ENCODE measurements around the gene S100A14. TPM values are rescaled to one million over a fixed set of nuclear protein-coding genes. Genes with fewer than 3 reads are reported as not detected.
"Not testable (repeated sequence)": the region's sequence is repeated elsewhere in the genome, so short reads cannot be mapped to it uniquely, and the experiment has no call there.

The S100A14 gene
- total RNA-seq, 1 donor from 2014 or later, result not detected

DNA sequence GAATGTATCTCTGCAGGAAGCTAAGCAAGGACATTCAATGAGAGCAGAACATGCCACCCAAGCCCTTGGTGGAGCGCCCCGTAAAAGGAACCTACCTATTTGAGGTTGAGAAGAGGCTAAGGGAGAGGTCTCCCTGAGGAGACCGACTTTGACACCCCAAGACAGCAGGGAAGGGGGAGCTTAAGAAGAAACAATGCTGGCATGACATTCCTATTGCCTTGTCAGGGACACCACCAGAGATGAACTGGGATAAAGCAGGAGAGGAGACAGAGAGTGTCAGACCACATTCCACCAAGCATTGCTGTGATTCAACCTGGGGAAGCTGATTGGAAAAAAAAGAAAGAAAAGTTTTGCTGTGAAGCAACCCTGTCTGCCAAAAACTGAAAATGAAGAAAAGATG, 37.2 kb downstream of the S100A14 start:
- TF ChIP-seq, protein P1, sequence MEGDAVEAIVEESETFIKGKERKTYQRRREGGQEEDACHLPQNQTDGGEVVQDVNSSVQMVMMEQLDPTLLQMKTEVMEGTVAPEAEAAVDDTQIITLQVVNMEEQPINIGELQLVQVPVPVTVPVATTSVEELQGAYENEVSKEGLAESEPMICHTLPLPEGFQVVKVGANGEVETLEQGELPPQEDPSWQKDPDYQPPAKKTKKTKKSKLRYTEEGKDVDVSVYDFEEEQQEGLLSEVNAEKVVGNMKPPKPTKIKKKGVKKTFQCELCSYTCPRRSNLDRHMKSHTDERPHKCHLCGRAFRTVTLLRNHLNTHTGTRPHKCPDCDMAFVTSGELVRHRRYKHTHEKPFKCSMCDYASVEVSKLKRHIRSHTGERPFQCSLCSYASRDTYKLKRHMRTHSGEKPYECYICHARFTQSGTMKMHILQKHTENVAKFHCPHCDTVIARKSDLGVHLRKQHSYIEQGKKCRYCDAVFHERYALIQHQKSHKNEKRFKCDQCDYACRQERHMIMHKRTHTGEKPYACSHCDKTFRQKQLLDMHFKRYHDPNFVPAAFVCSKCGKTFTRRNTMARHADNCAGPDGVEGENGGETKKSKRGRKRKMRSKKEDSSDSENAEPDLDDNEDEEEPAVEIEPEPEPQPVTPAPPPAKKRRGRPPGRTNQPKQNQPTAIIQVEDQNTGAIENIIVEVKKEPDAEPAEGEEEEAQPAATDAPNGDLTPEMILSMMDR (IDR thresholded peaks at IDR 0.05), result no peak
- ChIA-PET POLR2A (interaction anchor here (3.6 kb wide), 1 partner anchor 55 kb away, joined by 24 read pairs; the partner anchor contains the start of gene CHTOP), CTCF (no interaction called here)
- Mint-ChIP-seq H3K27me3 (peaks cover 4% of the 10 kb centered on the region), H3K27ac (no peak overlapping the region), H3K36me3 (ENCODE audit: low read depth) (no peaks in the 10 kb centered on the region), H3K9me3 (no peaks in the 10 kb centered on the region), H3K4me1 (peaks cover 2% of the 10 kb centered on the region), H3K4me3 (no peak overlapping the region)
- DNase-seq (no peak), ATAC-seq (ENCODE audit: low read depth) (no peak)
- intact Hi-C loops (cut with micrococcal nuclease), result no loop called here

DNA sequence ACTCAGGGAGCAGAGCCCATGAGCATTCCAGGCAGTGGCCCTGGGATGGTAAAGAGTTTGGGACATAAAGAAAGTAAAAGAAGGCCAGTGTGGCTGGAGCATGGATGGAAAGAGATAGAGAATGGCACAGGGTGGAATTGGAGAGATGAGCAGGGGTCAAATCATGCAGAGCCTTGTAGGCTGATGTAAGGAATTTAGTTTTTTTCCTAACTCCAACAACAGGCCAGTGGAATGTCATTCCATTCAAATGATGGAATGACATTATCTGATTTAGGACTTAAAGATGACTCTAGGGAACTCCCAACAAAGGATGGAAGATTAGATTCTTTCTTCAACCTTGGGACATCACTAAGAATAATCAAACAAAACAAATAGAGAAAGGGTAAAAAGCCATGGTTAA, 37.6 kb downstream of the S100A14 start:
- no peak overlapping the region for H3K27ac Mint-ChIP-seq
- POLR2A ChIA-PET, result interaction anchor here (0.6 to 3.6 kb wide), 2 partner anchors 55 to 82 kb away, joined by 3 to 24 read pairs; partner anchors contain the start of gene CHTOP
- ATAC-seq (ENCODE audit: low read depth) (no peak), DNase-seq (no peak)
- H3K27me3 Mint-ChIP-seq, result peaks cover 4% of the 10 kb centered on the region
- peaks cover 2% of the 10 kb centered on the region for H3K4me1 Mint-ChIP-seq
- no peak overlapping the region for H3K4me3 Mint-ChIP-seq
- no peaks in the 10 kb centered on the region for H3K9me3 Mint-ChIP-seq
- H3K36me3 Mint-ChIP-seq (ENCODE audit: low read depth), result no peaks in the 10 kb centered on the region
- intact Hi-C loops (cut with micrococcal nuclease), result no loop called here
- CTCF ChIA-PET, result no interaction called here
- TF ChIP-seq, protein P1 (IDR thresholded peaks at IDR 0.05), result no peak

DNA sequence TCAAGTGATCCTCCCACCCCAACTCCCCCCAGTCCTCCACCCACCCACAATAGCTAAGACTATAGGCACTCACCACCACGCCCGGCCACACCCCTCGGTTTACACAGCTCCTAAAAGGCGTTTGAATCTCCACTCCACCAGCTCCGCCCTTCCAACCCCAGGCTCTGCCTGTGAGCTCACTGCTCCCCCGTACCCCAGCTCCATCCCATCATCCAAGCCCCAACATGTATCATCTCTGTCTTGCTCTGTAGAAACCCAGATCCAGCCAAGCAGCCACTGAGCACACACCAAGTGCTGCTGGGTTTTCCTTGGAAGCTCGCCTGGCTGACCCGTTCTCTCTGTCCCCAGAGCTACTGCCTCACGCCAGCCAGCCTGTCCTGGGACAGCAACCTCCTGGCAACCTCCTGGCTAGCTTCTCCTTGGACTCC, 38.5 kb downstream of the S100A14 start:
- Mint-ChIP-seq H3K4me3 (no peak overlapping the region), H3K4me1 (peaks cover 10% of the 10 kb centered on the region), H3K27ac (no peak overlapping the region), H3K27me3 (peaks cover 4% of the 10 kb centered on the region), H3K36me3 (ENCODE audit: low read depth) (no peaks in the 10 kb centered on the region), H3K9me3 (no peaks in the 10 kb centered on the region)
- ChIA-PET CTCF (interaction anchor here (0.8 to 2.6 kb wide), 3 partner anchors 50 to 67 kb away, joined by 3 to 9 read pairs (median 6); partner anchors contain the start of genes S100A1 and S100A13), POLR2A (interaction anchor here (0.5 to 3.6 kb wide), 4 partner anchors 18 to 419 kb away, joined by 3 to 24 read pairs (median 3); partner anchors contain the start of gene CHTOP)
- DNase-seq, result no peak
- TF ChIP-seq, protein P1 (IDR thresholded peaks at IDR 0.05), result no peak
- intact Hi-C loops (cut with micrococcal nuclease), result no loop called here
- no peak for ATAC-seq (ENCODE audit: low read depth)

DNA sequence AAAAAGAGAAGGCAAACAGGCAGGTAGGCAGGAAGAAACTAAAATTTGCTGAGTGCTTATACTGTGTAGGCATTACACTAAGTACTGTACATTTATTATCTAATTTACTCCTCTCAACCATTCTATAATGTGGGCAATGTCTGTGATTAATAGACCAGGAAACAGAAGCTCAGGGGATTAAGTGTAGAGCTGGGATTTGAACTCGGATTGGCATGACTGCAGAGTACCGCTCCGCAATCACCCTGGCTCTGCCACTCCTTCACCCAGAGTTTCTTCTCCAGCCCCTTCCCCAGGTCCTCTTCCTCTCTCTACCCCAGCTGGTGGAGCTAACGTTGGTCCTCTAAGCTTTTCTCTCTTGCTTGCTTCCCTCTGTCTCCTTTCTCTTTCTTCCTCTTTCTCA, 39.0 kb downstream of the S100A14 start:
- Mint-ChIP-seq H3K9me3 (no peaks in the 10 kb centered on the region), H3K4me1 (peaks cover 14% of the 10 kb centered on the region), H3K36me3 (ENCODE audit: low read depth) (no peaks in the 10 kb centered on the region), H3K4me3 (no peak overlapping the region), H3K27ac (peak overlapping the region; percentile 14), H3K27me3 (peaks cover 4% of the 10 kb centered on the region)
- TF ChIP-seq, protein P1 (IDR thresholded peaks at IDR 0.05), result no peak
- ChIA-PET POLR2A (interaction anchor here (0.5 to 3.6 kb wide), 3 partner anchors 19 to 420 kb away, joined by 3 to 24 read pairs (median 3); partner anchors contain the start of gene CHTOP), CTCF (interaction anchor here (0.8 to 2.6 kb wide), 3 partner anchors 50 to 67 kb away, joined by 3 to 9 read pairs (median 6); partner anchors contain the start of genes S100A1 and S100A13)
- ATAC-seq (ENCODE audit: low read depth) (no peak), DNase-seq (no peak)
- intact Hi-C loops (cut with micrococcal nuclease), result no loop called here

DNA sequence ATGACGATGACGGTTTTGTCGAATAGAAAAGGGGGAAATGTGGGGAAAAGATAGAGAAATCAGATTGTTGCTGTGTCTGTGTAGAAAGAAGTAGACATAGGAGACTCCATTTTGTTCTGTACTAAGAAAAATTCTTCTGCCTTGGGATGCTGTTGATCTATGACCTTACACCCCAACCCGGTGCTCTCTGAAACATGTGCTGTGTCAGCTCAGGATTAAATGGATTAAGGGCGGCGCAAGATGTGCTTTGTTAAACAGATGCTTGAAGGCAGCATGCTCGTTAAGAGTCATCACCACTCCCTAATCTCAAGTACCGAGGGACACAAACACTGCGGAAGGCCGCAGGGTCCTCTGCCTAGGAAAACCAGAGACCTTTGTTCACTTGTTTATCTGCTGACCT, 40.6 kb downstream of the S100A14 start:
- H3K4me1 Mint-ChIP-seq, result peaks cover 14% of the 10 kb centered on the region
- H3K27me3 Mint-ChIP-seq; ATAC-seq (ENCODE audit: low read depth); DNase-seq; H3K9me3 Mint-ChIP-seq; H3K4me3 Mint-ChIP-seq; intact Hi-C loops (cut with micrococcal nuclease); H3K27ac Mint-ChIP-seq; H3K36me3 Mint-ChIP-seq (ENCODE audit: low read depth): not testable (repeated sequence)
- CTCF ChIA-PET, result interaction anchor here (1.1 to 2.6 kb wide), 2 partner anchors 52 to 58 kb away, joined by 3 to 9 read pairs; partner anchors contain the start of genes CHTOP, S100A1 and S100A13
- POLR2A ChIA-PET, result interaction anchor here (1.0 to 1.5 kb wide), 2 partner anchors 17 to 23 kb away, joined by 3 to 4 read pairs; no protein-coding TSS in a partner anchor

DNA sequence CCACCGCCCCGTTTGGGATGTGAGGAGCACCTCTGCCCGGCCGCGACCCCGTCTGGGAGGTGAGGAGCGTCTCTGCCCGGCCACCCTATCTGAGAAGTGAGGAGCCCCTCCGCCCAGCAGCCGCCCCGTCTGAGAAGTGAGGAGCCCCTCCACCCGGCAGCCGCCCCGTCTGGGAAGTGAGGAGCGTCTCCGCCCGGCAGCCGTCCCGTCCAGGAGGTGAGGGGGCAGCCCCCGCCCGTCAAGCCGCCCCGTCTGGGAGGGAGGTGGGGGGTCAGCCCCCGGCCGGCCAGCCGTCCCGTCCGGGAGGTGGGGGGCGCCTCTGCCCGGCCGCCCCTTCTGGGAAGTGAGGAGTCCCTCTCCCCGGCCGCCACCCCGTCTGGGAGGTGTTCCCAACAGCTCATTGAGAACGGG, 41.0 kb downstream of the S100A14 start:
- POLR2A ChIA-PET; intact Hi-C loops (cut with micrococcal nuclease); H3K4me3 Mint-ChIP-seq; DNase-seq; ATAC-seq (ENCODE audit: low read depth); CTCF ChIA-PET; H3K36me3 Mint-ChIP-seq (ENCODE audit: low read depth); H3K27ac Mint-ChIP-seq; H3K27me3 Mint-ChIP-seq; H3K9me3 Mint-ChIP-seq: not testable (repeated sequence)
- peaks cover 14% of the 10 kb centered on the region for H3K4me1 Mint-ChIP-seq
